Neural cell (in vitro differentiated cells): ENCODE data around the gene ACER2. TPM values are rescaled to one million over a fixed set of nuclear protein-coding genes. Genes with fewer than 3 reads are reported as not detected.

Experiments used
- H2AFZ ChIP-seq: fragments of 200-600, 300-800 bp; sonication (generic), shearing (Covaris generic); 2 replicates; pipeline ENCODE4 v1.6.0; 2014; ENCODE audit warnings: low read depth, mild to moderate bottlenecking, antibody characterized with exemption, low read length, moderate library complexity
- H3F3A ChIP-seq: fragments of 200-600 bp; shearing (Covaris generic); 2 replicates; pipeline ENCODE4 v1.6.1; 2016; ENCODE audit warnings: mild to moderate bottlenecking, moderate library complexity, mixed read lengths, antibody characterized with exemption, low read length; ENCODE audit not compliant: insufficient read depth, poor library complexity, severe bottlenecking
- H3K27ac ChIP-seq: fragments of 200-600, 300-800 bp; sonication (generic), shearing (Covaris generic); 2 replicates; pipeline ENCODE4 v1.5.1; 2014; ENCODE audit warnings: mild to moderate bottlenecking, low read length, moderate library complexity
- H3K27me3 ChIP-seq: fragments of 300-800, 200-600 bp; sonication (generic), shearing (Covaris generic); 2 replicates; pipeline ENCODE4 v1.6.0; 2014; ENCODE audit warnings: mild to moderate bottlenecking, low read depth, low read length, moderate library complexity; ENCODE audit not compliant: insufficient read depth
- H3K36me3 ChIP-seq: fragments of 300-800, 200-600 bp; sonication (generic), shearing (Covaris generic); 2 replicates; pipeline ENCODE4 v1.5.1; 2014; ENCODE audit warnings: mild to moderate bottlenecking, antibody characterized with exemption, low read length, moderate library complexity; ENCODE audit not compliant: insufficient read depth
- H3K4me2 ChIP-seq: fragments of 300-800, 200-600 bp; sonication (generic), shearing (Covaris generic); 2 replicates; pipeline ENCODE4 v1.6.0; 2014; ENCODE audit warnings: mild to moderate bottlenecking, low read length
- H3K4me3 ChIP-seq: fragments of 300-800, 200-600 bp; sonication (generic), shearing (Covaris generic); 2 replicates; pipeline ENCODE4 v1.5.1; 2014; ENCODE audit warnings: mild to moderate bottlenecking, low read length, moderate library complexity
- H3K79me2 ChIP-seq: fragments of 200-600 bp; shearing (Covaris generic); replicated peaks from 2 replicates; pipeline ENCODE4 v1.6.0; 2014; ENCODE audit warnings: mild to moderate bottlenecking, low read length, moderate library complexity; ENCODE audit not compliant: insufficient read depth
- H3K9ac ChIP-seq: fragments of 300-800, 200-600 bp; sonication (generic), shearing (Covaris generic); 2 replicates; pipeline ENCODE4 v1.6.1; 2016; ENCODE audit warnings: mild to moderate bottlenecking, low read length, mixed read lengths
- H3K9me2 ChIP-seq: fragments of 200-600 bp; shearing (Covaris generic); 2 replicates; pipeline ENCODE4 v1.6.1; 2016; ENCODE audit warnings: mild to moderate bottlenecking, low read length, mixed read lengths; ENCODE audit not compliant: insufficient read depth
- H3K9me3 ChIP-seq: fragments of 200-600, 300-800 bp; sonication (generic), shearing (Covaris generic); 2 replicates; pipeline ENCODE4 v1.6.1; 2016; ENCODE audit warnings: mild to moderate bottlenecking, mixed run types, low read length, moderate library complexity, mixed read lengths
- H4K20me1 ChIP-seq: fragments of 200-600 bp; shearing (Covaris generic); 2 replicates; pipeline ENCODE4 v1.6.1; 2016; ENCODE audit warnings: mild to moderate bottlenecking, mixed run types; ENCODE audit not compliant: insufficient read depth
- CTCF ChIP-seq: fragments of 450-650 bp; IDR thresholded peaks from 2 replicates; pipeline ENCODE4 v1.5.1; 2014; ENCODE audit warnings: antibody characterized with exemption, mild to moderate bottlenecking, moderate library complexity; ENCODE audit not compliant: poor library complexity, severe bottlenecking
- EP300 ChIP-seq: fragments of 450-650 bp; conservative IDR thresholded peaks from 2 replicates; pipeline ENCODE4 v1.6.1; 2014; ENCODE audit warnings: antibody characterized with exemption, mild to moderate bottlenecking, moderate library complexity; ENCODE audit not compliant: poor library complexity, severe bottlenecking
- EZH2 ChIP-seq: fragments of 200-600, 300-800 bp; shearing (Covaris generic), sonication (generic); IDR thresholded peaks from 2 replicates; pipeline ENCODE4 v1.6.1; 2014; ENCODE audit warnings: antibody characterized with exemption, low read length, borderline replicate concordance, mild to moderate bottlenecking; ENCODE audit not compliant: insufficient read depth, poor library complexity, severe bottlenecking
- MXI1 ChIP-seq: fragments of 450-650 bp; conservative IDR thresholded peaks from 2 replicates; pipeline ENCODE4 v1.6.1; 2014; ENCODE audit warnings: antibody characterized with exemption, mild to moderate bottlenecking; ENCODE audit not compliant: poor library complexity, severe bottlenecking
- POLR2AphosphoS5 ChIP-seq: IDR thresholded peaks from 2 replicates; pipeline ENCODE4 v1.6.1; 2012
- RAD21 ChIP-seq: fragments of 450-650 bp; conservative IDR thresholded peaks from 2 replicates; pipeline ENCODE4 v1.6.1; 2014; ENCODE audit warnings: antibody characterized with exemption, mild to moderate bottlenecking, moderate library complexity
- REST ChIP-seq: IDR thresholded peaks from 2 replicates; pipeline ENCODE4 v1.6.1; 2012; ENCODE audit warnings: borderline replicate concordance
- SMC3 ChIP-seq: fragments of 450-650 bp; conservative IDR thresholded peaks from 2 replicates; pipeline ENCODE4 v1.6.1; 2014; ENCODE audit warnings: antibody characterized with exemption, mild to moderate bottlenecking, moderate library complexity; ENCODE audit not compliant: poor library complexity
- TAF1 ChIP-seq: IDR thresholded peaks from 2 replicates; pipeline ENCODE4 v1.6.1; 2012; ENCODE audit warnings: low read depth
- polyA plus RNA-seq: library from polyadenylated mRNA; depleted of rRNA; stranded (reverse); fragments of >200 nt; gene quantifications from 2 replicates; pipeline ENCODE4 v1.2.3, GENCODE V29; 2014

ACER2 gene
- polyA plus RNA-seq, 1 donor from 2014 or later: 3.0 TPM

- no peak overlapping the region for H3K27ac ChIP-seq
Measured at GRCh38 chr9:19473605-19474004, 64.8 kb downstream of the ACER2 start.

GRCh38 chr9:19479874-19480273 is 71.1 kb downstream of the ACER2 start:
- H3K36me3 ChIP-seq: no peaks in the 10 kb centered on the region
- no peak overlapping the region for H2AFZ ChIP-seq
- H3K9me3 ChIP-seq: no peaks in the 10 kb centered on the region
- no peak overlapping the region for H3K9ac ChIP-seq
- H3K9me2 ChIP-seq: no peaks in the 10 kb centered on the region
- H3K4me2 ChIP-seq: no peak overlapping the region
- no peak overlapping the region for H3K27ac ChIP-seq
- no peaks in the 10 kb centered on the region for H4K20me1 ChIP-seq
- H3F3A ChIP-seq: no peaks in the 10 kb centered on the region
- no peaks in the 10 kb centered on the region for H3K79me2 ChIP-seq
- no peaks in the 10 kb centered on the region for H3K27me3 ChIP-seq
- no peak overlapping the region for H3K4me3 ChIP-seq
- TF ChIP-seq POLR2AphosphoS5: no peak
- no peak for TF ChIP-seq TAF1
- no peak for TF ChIP-seq EP300
- TF ChIP-seq RAD21: no peak
- no peak for TF ChIP-seq SMC3
- TF ChIP-seq REST: no peak
- TF ChIP-seq MXI1: no peak

More at GRCh38 chr9:19473605-19474004, 64.8 kb downstream of the ACER2 start:
- TF ChIP-seq EZH2 (no peak), MXI1 (no peak), EP300 (no peak), TAF1 (no peak), REST (no peak), POLR2AphosphoS5 (no peak), RAD21 (no peak), CTCF (no peak), SMC3 (no peak)
- Histone ChIP-seq H3K9ac (no peak overlapping the region), H3F3A (no peaks in the 10 kb centered on the region), H3K4me3 (no peak overlapping the region), H3K9me3 (no peaks in the 10 kb centered on the region), H2AFZ (no peak overlapping the region), H3K4me2 (no peak overlapping the region), H4K20me1 (no peaks in the 10 kb centered on the region), H3K27me3 (no peaks in the 10 kb centered on the region), H3K9me2 (no peaks in the 10 kb centered on the region), H3K79me2 (no peaks in the 10 kb centered on the region), H3K36me3 (no peaks in the 10 kb centered on the region)
